ENCODE results near the gene PEMT.
"Not testable (repeated sequence)": the region's sequence is repeated elsewhere in the genome, so short reads cannot be mapped to it uniquely, and the experiment has no call there.

Gene PEMT

GRCh38 chr17:17492085-17492484 lies 99.4 kb downstream of the PEMT start:
- peaks cover 0 to 3% of the 10 kb centered on the region in 2 donors for H3K27me3 ChIP-seq (ENCODE audit: control insufficient read depth in 2 of 2, insufficient read depth in 2 of 2, low read length in 2 of 2)
- no peak overlapping the region for H3K27ac ChIP-seq (ENCODE audit: low read depth in 2 of 2, low read length in 2 of 2)
- H3K9me3 ChIP-seq (ENCODE audit: control insufficient read depth in 2 of 2, low read length in 2 of 2), result no peaks in the 10 kb centered on the region
- peaks cover 27 to 35% of the 10 kb centered on the region in 2 donors for H3K36me3 ChIP-seq (ENCODE audit: control insufficient read depth in 2 of 2, insufficient read depth in 2 of 2, low read length in 2 of 2)
- no peak overlapping the region for H3K9ac ChIP-seq (ENCODE audit: low read depth in 1 of 2, low read length in 2 of 2)
- H3K4me1 ChIP-seq (ENCODE audit: control insufficient read depth in 2 of 2, insufficient read depth in 2 of 2, low read length in 2 of 2), result peaks cover 28 to 32% of the 10 kb centered on the region in 2 donors
- H3K4me3 ChIP-seq (ENCODE audit: low read length in 2 of 2), result no peak overlapping the region

- Histone ChIP-seq H3K36me3 (ENCODE audit: control insufficient read depth in 2 of 2, insufficient read depth in 2 of 2, low read length in 2 of 2) (peaks cover 27 to 35% of the 10 kb centered on the region in 2 donors), H3K4me3 (ENCODE audit: low read length in 2 of 2) (no peak overlapping the region), H3K27me3 (ENCODE audit: control insufficient read depth in 2 of 2, insufficient read depth in 2 of 2, low read length in 2 of 2) (peaks cover 0 to 3% of the 10 kb centered on the region in 2 donors), H3K9me3 (ENCODE audit: control insufficient read depth in 2 of 2, low read length in 2 of 2) (no peaks in the 10 kb centered on the region), H3K27ac (ENCODE audit: low read depth in 2 of 2, low read length in 2 of 2) (no peak overlapping the region), H3K9ac (ENCODE audit: low read depth in 1 of 2, low read length in 2 of 2) (no peak overlapping the region), H3K4me1 (ENCODE audit: control insufficient read depth in 2 of 2, insufficient read depth in 2 of 2, low read length in 2 of 2) (peaks cover 28 to 30% of the 10 kb centered on the region in 2 donors)
These were observed 99.9 kb downstream of the PEMT start for GRCh38 chr17:17491546-17491988.

GRCh38 chr17:17491031-17491471 lies 100.5 kb downstream of the PEMT start:
- H3K9me3 ChIP-seq (ENCODE audit: control insufficient read depth in 2 of 2, low read length in 2 of 2), result no peaks in the 10 kb centered on the region
- no peak overlapping the region for H3K9ac ChIP-seq (ENCODE audit: low read depth in 1 of 2, low read length in 2 of 2)
- H3K4me3 ChIP-seq (ENCODE audit: low read length in 2 of 2), result no peak overlapping the region
- peaks cover 0 to 3% of the 10 kb centered on the region in 2 donors for H3K27me3 ChIP-seq (ENCODE audit: control insufficient read depth in 2 of 2, insufficient read depth in 2 of 2, low read length in 2 of 2)
- H3K4me1 ChIP-seq (ENCODE audit: control insufficient read depth in 2 of 2, insufficient read depth in 2 of 2, low read length in 2 of 2), result peaks cover 27 to 28% of the 10 kb centered on the region in 2 donors
- no peak overlapping the region for H3K27ac ChIP-seq (ENCODE audit: low read depth in 2 of 2, low read length in 2 of 2)
- peaks cover 27 to 35% of the 10 kb centered on the region in 2 donors for H3K36me3 ChIP-seq (ENCODE audit: control insufficient read depth in 2 of 2, insufficient read depth in 2 of 2, low read length in 2 of 2)

GRCh38 chr17:17487998-17488397 lies 103.5 kb downstream of the PEMT start:
- Histone ChIP-seq H3K27ac (ENCODE audit: low read depth in 2 of 2, low read length in 2 of 2) (no peak overlapping the region), H3K27me3 (ENCODE audit: control insufficient read depth in 2 of 2, insufficient read depth in 2 of 2, low read length in 2 of 2) (no peaks in the 10 kb centered on the region), H3K4me1 (ENCODE audit: control insufficient read depth in 2 of 2, insufficient read depth in 2 of 2, low read length in 2 of 2) (peaks cover 2 to 3% of the 10 kb centered on the region in 2 donors), H3K36me3 (ENCODE audit: control insufficient read depth in 2 of 2, insufficient read depth in 2 of 2, low read length in 2 of 2) (peaks cover 27 to 40% of the 10 kb centered on the region in 2 donors), H3K9me3 (ENCODE audit: control insufficient read depth in 2 of 2, low read length in 2 of 2) (no peaks in the 10 kb centered on the region), H3K9ac (ENCODE audit: low read depth in 1 of 2, low read length in 2 of 2) (no peak overlapping the region), H3K4me3 (ENCODE audit: low read length in 2 of 2) (no peak overlapping the region)

- not testable (repeated sequence) for H3K27me3 ChIP-seq (ENCODE audit: control insufficient read depth in 2 of 2, insufficient read depth in 2 of 2, low read length in 2 of 2); H3K4me1 ChIP-seq (ENCODE audit: control insufficient read depth in 2 of 2, insufficient read depth in 2 of 2, low read length in 2 of 2); H3K27ac ChIP-seq (ENCODE audit: low read depth in 2 of 2, low read length in 2 of 2); H3K4me3 ChIP-seq (ENCODE audit: low read length in 2 of 2); H3K9me3 ChIP-seq (ENCODE audit: control insufficient read depth in 2 of 2, low read length in 2 of 2); H3K9ac ChIP-seq (ENCODE audit: low read depth in 1 of 2, low read length in 2 of 2)
- H3K36me3 ChIP-seq (ENCODE audit: control insufficient read depth in 2 of 2, insufficient read depth in 2 of 2, low read length in 2 of 2), result peaks cover 16 to 34% of the 10 kb centered on the region in 2 donors
These were observed 105.1 kb downstream of the PEMT start for GRCh38 chr17:17486416-17486815.

GRCh38 chr17:17485420-17485819 lies 106.1 kb downstream of the PEMT start:
- no peak overlapping the region for H3K27ac ChIP-seq (ENCODE audit: low read depth in 2 of 2, low read length in 2 of 2)
- no peaks in the 10 kb centered on the region for H3K4me1 ChIP-seq (ENCODE audit: control insufficient read depth in 2 of 2, insufficient read depth in 2 of 2, low read length in 2 of 2)
- H3K36me3 ChIP-seq (ENCODE audit: control insufficient read depth in 2 of 2, insufficient read depth in 2 of 2, low read length in 2 of 2), result peaks cover 11 to 26% of the 10 kb centered on the region in 2 donors
- no peak overlapping the region for H3K9ac ChIP-seq (ENCODE audit: low read depth in 1 of 2, low read length in 2 of 2)
- no peaks in the 10 kb centered on the region for H3K27me3 ChIP-seq (ENCODE audit: control insufficient read depth in 2 of 2, insufficient read depth in 2 of 2, low read length in 2 of 2)
- H3K9me3 ChIP-seq (ENCODE audit: control insufficient read depth in 2 of 2, low read length in 2 of 2), result no peaks in the 10 kb centered on the region
- no peak overlapping the region for H3K4me3 ChIP-seq (ENCODE audit: low read length in 2 of 2)

GRCh38 chr17:17484451-17484899 lies 107.0 kb downstream of the PEMT start:
- no peaks in the 10 kb centered on the region for H3K27me3 ChIP-seq (ENCODE audit: control insufficient read depth in 2 of 2, insufficient read depth in 2 of 2, low read length in 2 of 2)
- no peak overlapping the region for H3K4me3 ChIP-seq (ENCODE audit: low read length in 2 of 2)
- H3K9me3 ChIP-seq (ENCODE audit: control insufficient read depth in 2 of 2, low read length in 2 of 2), result no peaks in the 10 kb centered on the region
- no peak overlapping the region for H3K9ac ChIP-seq (ENCODE audit: low read depth in 1 of 2, low read length in 2 of 2)
- H3K4me1 ChIP-seq (ENCODE audit: control insufficient read depth in 2 of 2, insufficient read depth in 2 of 2, low read length in 2 of 2), result no peaks in the 10 kb centered on the region
- peaks cover 11 to 22% of the 10 kb centered on the region in 2 donors for H3K36me3 ChIP-seq (ENCODE audit: control insufficient read depth in 2 of 2, insufficient read depth in 2 of 2, low read length in 2 of 2)
- H3K27ac ChIP-seq (ENCODE audit: low read depth in 2 of 2, low read length in 2 of 2), result no peak overlapping the region

GRCh38 chr17:17481860-17482259 lies 109.6 kb downstream of the PEMT start:
- Histone ChIP-seq H3K27me3 (ENCODE audit: control insufficient read depth in 2 of 2, insufficient read depth in 2 of 2, low read length in 2 of 2) (no peaks in the 10 kb centered on the region), H3K9ac (ENCODE audit: low read depth in 1 of 2, low read length in 2 of 2) (no peak overlapping the region), H3K4me3 (ENCODE audit: low read length in 2 of 2) (no peak overlapping the region), H3K36me3 (ENCODE audit: control insufficient read depth in 2 of 2, insufficient read depth in 2 of 2, low read length in 2 of 2) (peaks cover 0 to 12% of the 10 kb centered on the region in 2 donors), H3K9me3 (ENCODE audit: control insufficient read depth in 2 of 2, low read length in 2 of 2) (no peaks in the 10 kb centered on the region), H3K27ac (ENCODE audit: low read depth in 2 of 2, low read length in 2 of 2) (no peak overlapping the region), H3K4me1 (ENCODE audit: control insufficient read depth in 2 of 2, insufficient read depth in 2 of 2, low read length in 2 of 2) (peaks cover 9 to 10% of the 10 kb centered on the region in 2 donors)

GRCh38 chr17:17480593-17481148 lies 110.8 kb downstream of the PEMT start:
- no peak overlapping the region for H3K27ac ChIP-seq (ENCODE audit: low read depth in 2 of 2, low read length in 2 of 2)
- H3K27me3 ChIP-seq (ENCODE audit: control insufficient read depth in 2 of 2, insufficient read depth in 2 of 2, low read length in 2 of 2), result no peaks in the 10 kb centered on the region
- H3K36me3 ChIP-seq (ENCODE audit: control insufficient read depth in 2 of 2, insufficient read depth in 2 of 2, low read length in 2 of 2), result peaks cover 0 to 10% of the 10 kb centered on the region in 2 donors
- H3K4me3 ChIP-seq (ENCODE audit: low read length in 2 of 2), result no peak overlapping the region
- H3K9ac ChIP-seq (ENCODE audit: low read depth in 1 of 2, low read length in 2 of 2), result no peak overlapping the region
- H3K9me3 ChIP-seq (ENCODE audit: control insufficient read depth in 2 of 2, low read length in 2 of 2), result no peaks in the 10 kb centered on the region
- peaks cover 9 to 10% of the 10 kb centered on the region in 2 donors for H3K4me1 ChIP-seq (ENCODE audit: control insufficient read depth in 2 of 2, insufficient read depth in 2 of 2, low read length in 2 of 2)

- peak overlapping the region in 1 of 2 donors; percentile 8 for H3K9ac ChIP-seq (ENCODE audit: low read depth in 1 of 2, low read length in 2 of 2)
- H3K4me3 ChIP-seq (ENCODE audit: low read length in 2 of 2), result no peak overlapping the region
- no peak overlapping the region for H3K27ac ChIP-seq (ENCODE audit: low read depth in 2 of 2, low read length in 2 of 2)
- H3K9me3 ChIP-seq (ENCODE audit: control insufficient read depth in 2 of 2, low read length in 2 of 2), result no peaks in the 10 kb centered on the region
- peaks cover 9 to 10% of the 10 kb centered on the region in 2 donors for H3K4me1 ChIP-seq (ENCODE audit: control insufficient read depth in 2 of 2, insufficient read depth in 2 of 2, low read length in 2 of 2)
- peaks cover 0 to 6% of the 10 kb centered on the region in 2 donors for H3K36me3 ChIP-seq (ENCODE audit: control insufficient read depth in 2 of 2, insufficient read depth in 2 of 2, low read length in 2 of 2)
- H3K27me3 ChIP-seq (ENCODE audit: control insufficient read depth in 2 of 2, insufficient read depth in 2 of 2, low read length in 2 of 2), result no peaks in the 10 kb centered on the region
These were observed 112.3 kb downstream of the PEMT start for GRCh38 chr17:17479209-17479608.
